MCF 10A (cell line): ENCODE measurements around the gene IRAK1. TPM values are rescaled to one million over a fixed set of nuclear protein-coding genes. Genes with fewer than 3 reads are reported as not detected.

Experiments
- BruUV-seq: library from RNA; stranded (reverse); fragments of 400-500 nt; replicated peaks from 2 replicates; lab custom pipeline; 2021; lab: Mats Ljungman, UMichigan
- CTCF ChIA-PET: fragments of 300-600 bp; sonication (Branson Sonifier 250); formaldehyde crosslinking; extraction: SDS; loops from one replicate; lab custom pipeline; 2021; ENCODE audit warnings: antibody characterized with exemption, inconsistent platforms; lab: Yijun Ruan, JAX
- POLR2A ChIA-PET: fragments of 300-600, 350-650 bp; sonication (Branson Sonifier 250); formaldehyde crosslinking; extraction: SDS; loops from one replicate; lab custom pipeline; 2020; ENCODE audit warnings: antibody characterized with exemption, inconsistent platforms; lab: Yijun Ruan, JAX
- DNase-seq: peaks from one replicate; pipeline ENCODE4 v3.0.0-alpha.2; 2018; ENCODE audit not compliant: unreplicated experiment
- H3K27ac Mint-ChIP-seq: one replicate; pipeline ENCODE4 v1.8.0; 2022; ENCODE audit warnings: mild to moderate bottlenecking, low read depth, mixed read lengths; ENCODE audit not compliant: unreplicated experiment
- H3K27me3 Mint-ChIP-seq: one replicate; pipeline ENCODE4 v1.8.0; 2022; ENCODE audit warnings: mixed read lengths; ENCODE audit not compliant: insufficient read depth, unreplicated experiment
- H3K36me3 Mint-ChIP-seq: one replicate; pipeline ENCODE4 v1.8.0; 2022; ENCODE audit warnings: mild to moderate bottlenecking, moderate library complexity, mixed read lengths; ENCODE audit not compliant: insufficient read depth, unreplicated experiment
- H3K4me1 Mint-ChIP-seq: one replicate; pipeline ENCODE4 v1.8.0; 2022; ENCODE audit warnings: mixed read lengths; ENCODE audit not compliant: insufficient read depth, unreplicated experiment
- H3K4me3 Mint-ChIP-seq: one replicate; pipeline ENCODE4 v1.8.0; 2022; ENCODE audit warnings: mild to moderate bottlenecking, moderate library complexity, mixed read lengths; ENCODE audit not compliant: unreplicated experiment
- H3K9me3 Mint-ChIP-seq: one replicate; pipeline ENCODE4 v1.8.0; 2022; ENCODE audit warnings: mixed read lengths; ENCODE audit not compliant: unreplicated experiment
- CTCF ChIP-seq: fragments of 200-600 bp; IDR thresholded peaks from one replicate; pipeline ENCODE4 v1.8.0; 2022; ENCODE audit warnings: antibody characterized with exemption, mild to moderate bottlenecking; ENCODE audit not compliant: unreplicated experiment
- intact Hi-C: fragments of 100-400 bp; cut with micrococcal nuclease; formaldehyde crosslinking; loops from 2 replicates; pipeline ENCODE4 v1.14.1; 2022
- total RNA-seq: library from RNA; stranded (reverse); gene quantifications from 2 replicates; pipeline ENCODE4 v1.2.3, GENCODE V29; 2022

The IRAK1 gene
- total RNA-seq, 1 experiment from 2014 or later: 201 TPM

GRCh38 chrX:154026136-154027021 lies 6.7 kb upstream of the IRAK1 start:
- peaks cover 49% of the 10 kb centered on the region for H3K27me3 Mint-ChIP-seq
- DNase-seq: no peak
- ChIA-PET CTCF (interaction anchor here (0.6 to 5.6 kb wide), 3 partner anchors 13 to 56 kb away, joined by 3 to 29 read pairs (median 3); no protein-coding TSS in a partner anchor), POLR2A (interaction anchor here (2.2 kb wide), 1 partner anchor 8 kb away, joined by 7 read pairs; the partner anchor contains the start of gene IRAK1)
- no peaks in the 10 kb centered on the region for H3K9me3 Mint-ChIP-seq
- peaks cover 33% of the 10 kb centered on the region for H3K36me3 Mint-ChIP-seq
- H3K27ac Mint-ChIP-seq: no peak overlapping the region
- no peak overlapping the region for H3K4me3 Mint-ChIP-seq
- BruUV-seq: no TSS peak
- no peak for TF ChIP-seq CTCF
- H3K4me1 Mint-ChIP-seq: no peaks in the 10 kb centered on the region
- intact Hi-C loops: no loop called here

GRCh38 chrX:154025230-154025629 lies 5.5 kb upstream of the IRAK1 start:
- no peak for DNase-seq
- Mint-ChIP-seq H3K27ac (no peak overlapping the region), H3K4me3 (no peak overlapping the region), H3K9me3 (no peaks in the 10 kb centered on the region), H3K4me1 (no peaks in the 10 kb centered on the region), H3K36me3 (peaks cover 30% of the 10 kb centered on the region), H3K27me3 (peaks cover 49% of the 10 kb centered on the region)
- TF ChIP-seq CTCF: no peak
- intact Hi-C loops: no loop called here
- BruUV-seq: no TSS peak
- ChIA-PET CTCF (interaction anchor here (0.7 to 5.6 kb wide), 3 partner anchors 12 to 260 kb away, joined by 3 to 29 read pairs (median 3); no protein-coding TSS in a partner anchor), POLR2A (no interaction called here)

- no peak for TF ChIP-seq CTCF
- no peak overlapping the region for H3K27ac Mint-ChIP-seq
- no peak for DNase-seq
- ChIA-PET CTCF (interaction anchor here (1.2 to 3.2 kb wide), 2 partner anchors 11 to 27 kb away, joined by 6 to 23 read pairs; no protein-coding TSS in a partner anchor), POLR2A (no interaction called here)
- no peaks in the 10 kb centered on the region for H3K4me1 Mint-ChIP-seq
- intact Hi-C loops: no loop called here
- H3K9me3 Mint-ChIP-seq: no peaks in the 10 kb centered on the region
- no peak overlapping the region for H3K4me3 Mint-ChIP-seq
- H3K27me3 Mint-ChIP-seq: peaks cover 43% of the 10 kb centered on the region
- BruUV-seq: no TSS peak
- peaks cover 25% of the 10 kb centered on the region for H3K36me3 Mint-ChIP-seq
Observed at GRCh38 chrX:154024271-154024670, 4.6 kb upstream of the IRAK1 start.

- no TSS peak for BruUV-seq
- ChIA-PET POLR2A (no interaction called here), CTCF (interaction anchor here (1.2 to 3.2 kb wide), 2 partner anchors 10 to 28 kb away, joined by 6 to 23 read pairs; no protein-coding TSS in a partner anchor)
- no peak for TF ChIP-seq CTCF
- Mint-ChIP-seq H3K9me3 (no peaks in the 10 kb centered on the region), H3K27me3 (peaks cover 34% of the 10 kb centered on the region), H3K36me3 (peaks cover 20% of the 10 kb centered on the region), H3K27ac (no peak overlapping the region), H3K4me3 (no peak overlapping the region), H3K4me1 (no peaks in the 10 kb centered on the region)
- no peak for DNase-seq
- intact Hi-C loops: no loop called here
Observed at GRCh38 chrX:154023276-154024000, 3.7 kb upstream of the IRAK1 start.
